HEK293 (cell line): ENCODE data around the gene NUP54.

Source experiments
- KLF10 ChIP-seq: fragments of 450-650 bp; IDR thresholded peaks from 2 replicates; pipeline ENCODE4 v1.5.1; 2018; ENCODE audit warnings: missing biosample characterization, mild to moderate bottlenecking, missing genetic modification characterization
- ZNF239 ChIP-seq: fragments of 450-650 bp; formaldehyde crosslinking; IDR thresholded peaks from 2 replicates; pipeline ENCODE4 v1.5.1; 2016; ENCODE audit warnings: missing biosample characterization, missing genetic modification characterization

GRCh38 chr4:76174216-76174615 is 26.0 kb upstream of the NUP54 start:
- TF ChIP-seq KLF10 (tag by site-specific recombination), result no peak
- no peak for TF ChIP-seq ZNF239 (tag by site-specific recombination)
